Astrocyte of the hippocampus (primary cell): ENCODE data around the gene OSBPL8.

Experiments used
- DNase-seq: peaks from one replicate; pipeline ENCODE4 v3.0.0; 2011; ENCODE audit warnings: low read depth, low spot score

The OSBPL8 gene

GRCh38 chr12:76470028-76470939 is 89.3 kb downstream of the OSBPL8 start:
- DNase-seq, result peak; percentile 89

DNA sequence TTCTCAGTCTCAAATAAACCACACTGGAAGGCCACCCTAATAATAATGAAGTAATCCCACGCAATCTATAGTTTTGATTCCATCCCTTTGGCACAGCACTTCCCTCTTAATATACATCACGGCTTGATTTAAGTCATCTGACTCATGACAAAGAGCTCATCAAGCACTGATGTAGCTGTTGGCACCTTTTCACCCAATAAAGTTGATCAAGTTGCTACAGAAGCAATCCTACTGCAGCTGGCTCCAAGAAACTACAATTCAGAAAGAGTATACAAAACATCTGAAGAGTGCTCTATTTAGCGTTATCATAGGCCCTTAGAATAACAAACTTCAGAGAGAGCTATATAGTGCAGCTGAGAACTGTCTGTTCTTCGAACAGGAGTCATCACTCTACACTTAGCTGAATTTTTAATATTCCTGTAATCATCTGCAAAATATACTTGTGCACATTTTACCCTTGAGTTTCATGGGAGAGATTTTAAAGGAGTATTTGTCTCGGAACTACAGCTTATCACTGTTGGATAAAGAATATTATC is 94.9 kb downstream of the OSBPL8 start:
- no peak for DNase-seq

DNA sequence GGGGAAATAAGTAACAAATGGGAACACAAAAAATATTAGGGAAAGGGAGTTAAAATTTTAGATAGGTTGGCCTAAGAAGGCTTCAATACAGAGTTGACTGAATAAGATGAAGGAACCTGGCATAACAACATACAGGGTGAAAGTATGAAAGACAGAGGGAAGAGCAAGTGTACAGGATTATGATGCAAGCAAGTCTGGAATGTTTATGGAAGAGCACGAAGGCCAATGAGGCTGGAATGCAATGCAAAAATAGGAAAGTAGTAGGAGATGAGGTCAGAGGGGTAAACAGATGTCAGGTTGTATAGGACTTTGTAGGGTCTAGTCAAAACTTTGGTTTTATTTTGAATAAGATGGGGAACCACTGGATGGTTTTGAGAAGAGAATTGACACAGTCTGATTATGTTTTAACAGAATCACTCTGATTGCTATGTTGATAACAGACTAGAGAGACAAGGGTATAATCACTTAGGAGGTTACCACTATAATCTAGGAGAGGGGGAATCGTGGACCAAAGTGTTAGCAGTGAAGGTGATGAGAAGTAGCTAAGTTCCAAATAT is 96.8 kb downstream of the OSBPL8 start:
- no peak for DNase-seq

DNA sequence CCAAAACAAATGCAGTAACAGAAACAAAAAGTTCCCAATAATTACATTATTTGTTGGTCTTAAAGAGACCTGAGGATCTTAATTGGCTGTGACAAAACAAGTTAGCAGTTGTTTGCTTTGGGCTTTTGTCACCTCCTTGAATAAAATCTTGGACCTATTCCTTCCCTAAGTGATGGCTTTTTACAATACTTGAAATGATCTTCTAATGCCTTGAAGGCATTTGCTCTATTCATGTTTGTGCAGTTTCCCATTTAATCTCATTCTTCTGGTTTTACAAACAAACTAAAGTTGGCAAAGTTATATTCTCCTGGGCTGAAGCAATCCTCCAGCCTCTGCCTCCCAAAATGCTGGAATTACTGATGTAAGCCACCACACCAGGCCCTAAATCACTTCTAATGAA is 98.8 kb downstream of the OSBPL8 start:
- DNase-seq, result no peak

- DNase-seq, result no peak
These were observed 101.8 kb downstream of the OSBPL8 start for GRCh38 chr12:76457818-76458217.

GRCh38 chr12:76457010-76457409 is 102.6 kb downstream of the OSBPL8 start:
- no peak for DNase-seq

GRCh38 chr12:76455582-76456345 is 103.8 kb downstream of the OSBPL8 start:
- peak; percentile 88 for DNase-seq

GRCh38 chr12:76451528-76451927 is 108.0 kb downstream of the OSBPL8 start:
- no peak for DNase-seq

GRCh38 chr12:76450690-76451089 is 108.9 kb downstream of the OSBPL8 start:
- peak; percentile 82 for DNase-seq

DNA sequence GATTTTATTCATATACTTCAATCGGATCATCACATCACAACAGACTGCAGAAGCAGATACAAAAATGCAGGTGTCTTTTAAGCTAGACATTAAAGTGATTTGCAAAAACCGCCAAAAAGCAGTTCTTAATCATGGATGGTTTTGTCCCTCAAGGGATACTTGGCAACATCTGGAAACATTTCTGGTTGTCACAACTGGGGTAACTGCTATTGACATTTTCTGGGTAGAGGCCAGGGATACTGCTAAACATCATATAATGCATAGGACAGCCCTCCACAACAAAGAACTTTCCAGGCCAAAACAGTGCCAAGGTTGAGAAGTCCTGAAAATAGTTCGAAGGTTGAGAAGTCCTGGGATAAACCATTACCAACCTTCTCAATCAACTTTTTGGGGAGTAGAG is 109.6 kb downstream of the OSBPL8 start:
- no peak for DNase-seq

DNA sequence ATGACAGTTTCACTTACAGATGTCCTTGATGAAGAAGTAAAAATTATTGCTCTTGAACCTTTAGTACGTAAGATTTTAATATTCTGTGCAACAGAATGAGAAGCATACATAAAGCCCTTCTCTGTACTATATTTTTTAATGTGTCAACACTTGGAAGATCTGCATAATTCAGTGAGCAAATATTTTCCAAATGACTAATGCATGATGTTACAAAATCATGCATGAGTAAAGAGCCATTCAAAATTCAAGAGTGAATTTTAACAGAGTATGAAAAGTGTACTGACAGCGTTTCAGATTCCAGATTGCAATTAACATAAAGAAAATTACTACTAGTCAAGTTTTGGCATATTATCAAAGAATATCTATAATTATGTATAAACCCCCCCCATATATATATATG is 110.0 kb downstream of the OSBPL8 start:
- DNase-seq, result peak; percentile 28

- DNase-seq, result no peak
These were observed 110.6 kb downstream of the OSBPL8 start for GRCh38 chr12:76449016-76449415.

DNA sequence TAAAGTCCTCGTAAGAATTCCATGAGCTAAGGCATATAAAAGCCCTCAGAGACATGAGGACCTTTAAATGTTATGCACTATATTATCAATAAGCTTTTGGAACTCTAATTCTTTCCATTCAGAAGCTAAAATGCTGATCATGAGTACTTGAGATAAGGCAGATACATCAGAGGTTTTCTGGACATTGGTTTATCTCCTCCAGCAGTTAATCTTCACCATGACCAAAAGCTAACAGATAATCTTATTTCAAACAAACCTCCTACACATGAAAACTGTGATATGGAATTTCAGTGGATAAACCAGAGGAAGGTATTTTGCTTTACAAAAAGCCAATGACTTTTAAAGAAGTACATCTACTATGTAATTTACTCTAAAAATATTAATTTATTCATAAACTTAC is 113.5 kb downstream of the OSBPL8 start:
- DNase-seq, result no peak

GRCh38 chr12:76445462-76445861 is 114.1 kb downstream of the OSBPL8 start:
- DNase-seq, result no peak

DNA sequence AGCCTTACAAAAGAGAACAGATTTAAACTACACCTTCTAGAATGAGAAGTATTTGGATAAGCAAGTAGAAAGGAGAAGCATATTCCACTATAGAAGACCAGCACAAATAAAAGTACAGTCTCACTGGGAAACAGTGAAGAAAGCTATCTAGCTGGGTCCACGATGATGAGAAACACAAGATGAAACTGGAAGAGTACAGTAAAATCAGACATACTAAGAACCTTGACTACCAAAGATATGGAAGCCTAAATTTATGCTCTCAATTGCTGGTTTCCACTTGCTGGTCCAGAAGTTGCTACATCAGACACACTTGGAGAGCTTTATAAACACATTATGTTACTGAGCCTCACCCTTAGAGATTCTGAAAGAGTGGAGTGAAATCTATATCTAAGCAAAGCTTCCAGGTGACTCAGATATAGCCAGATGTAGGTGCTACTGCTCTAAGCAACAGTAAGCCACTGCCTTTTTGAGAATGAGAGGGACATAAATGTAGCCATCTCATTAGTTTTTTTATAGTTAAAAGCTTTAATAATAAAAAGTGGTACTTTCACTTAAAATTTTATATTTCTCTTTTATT is 115.1 kb downstream of the OSBPL8 start:
- no peak for DNase-seq

DNA sequence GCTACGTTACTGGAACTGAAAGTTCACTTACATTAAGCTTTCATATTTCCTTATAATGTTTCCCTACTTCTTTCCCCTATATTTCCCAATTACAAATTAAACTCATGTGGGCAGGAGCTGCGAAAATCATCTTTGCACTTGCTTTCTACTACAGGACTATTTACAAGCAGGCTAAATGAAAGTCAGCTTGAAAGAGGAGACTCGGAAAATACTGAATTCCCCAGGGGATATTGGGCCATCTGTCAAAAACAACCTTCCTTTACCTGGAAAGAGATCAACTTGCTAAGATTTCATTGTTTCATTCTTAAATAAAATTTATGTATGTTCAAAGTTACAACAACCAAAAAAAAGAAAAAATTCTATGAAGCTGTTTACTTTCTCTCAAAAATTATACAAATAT is 118.6 kb downstream of the OSBPL8 start:
- no peak for DNase-seq

GRCh38 chr12:76432733-76433132 is 126.8 kb downstream of the OSBPL8 start:
- no peak for DNase-seq

GRCh38 chr12:76428117-76428516 is 131.5 kb downstream of the OSBPL8 start:
- DNase-seq, result no peak

- no peak for DNase-seq
These were observed 133.4 kb downstream of the OSBPL8 start for GRCh38 chr12:76426160-76426559.

- no peak for DNase-seq
These were observed 134.6 kb downstream of the OSBPL8 start for GRCh38 chr12:76424941-76425340.

DNA sequence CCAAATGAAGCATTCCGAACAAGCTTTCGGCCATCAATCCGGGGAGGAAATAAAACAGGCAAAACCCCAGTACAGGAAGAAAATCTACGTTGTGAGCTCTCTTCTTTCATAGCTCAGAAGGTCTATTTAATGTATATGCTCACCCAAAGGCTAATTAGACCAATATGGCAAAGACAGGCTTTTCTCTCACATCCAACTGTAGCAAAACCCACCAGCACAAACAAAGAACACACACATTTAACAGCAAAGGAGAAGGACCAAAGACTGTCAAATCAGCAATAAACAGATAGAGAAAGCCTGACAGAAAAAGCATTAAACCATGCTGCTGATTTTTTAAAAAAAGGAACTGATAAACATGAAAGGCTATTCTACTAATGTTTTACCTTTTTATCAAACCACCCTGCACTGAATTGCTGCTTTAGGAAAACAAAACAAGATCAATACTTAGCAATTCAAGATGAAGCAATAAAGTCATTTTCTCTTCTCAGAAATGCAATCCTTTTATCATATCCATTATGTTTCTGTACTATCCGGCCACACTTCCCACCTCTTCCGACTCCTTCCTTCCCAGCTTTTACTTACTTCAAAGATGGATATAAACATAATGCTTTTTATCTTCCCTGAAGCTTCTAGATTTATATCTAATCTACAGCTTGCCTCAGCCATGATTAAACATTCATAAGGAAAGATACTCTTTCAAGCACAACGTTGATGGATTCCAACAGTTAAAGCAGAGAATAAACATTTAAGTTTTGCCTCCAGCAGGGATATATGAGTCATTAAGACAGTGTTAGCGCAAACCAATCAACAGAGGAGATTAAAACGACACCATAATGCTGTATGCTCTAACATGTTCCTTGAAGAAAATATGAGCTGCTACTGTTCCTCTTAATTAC is 136.8 kb downstream of the OSBPL8 start:
- peak; percentile 51 for DNase-seq
